KMS-11 (cell line): ENCODE results near the gene LURAP1L.

Experiments used
- H2AFZ ChIP-seq: fragments of 200-600 bp; sonication (generic); 2 replicates; pipeline ENCODE4 v1.6.1; 2016; ENCODE audit warnings: antibody characterized with exemption, mixed run types, low read depth
- H3K27ac ChIP-seq: fragments of 200-600 bp; sonication (generic); 2 replicates; pipeline ENCODE4 v1.6.1; 2016; ENCODE audit warnings: mild to moderate bottlenecking, mixed run types
- H3K27me3 ChIP-seq: fragments of 200-600 bp; sonication (generic); 2 replicates; pipeline ENCODE4 v1.6.1; 2017; ENCODE audit warnings: mild to moderate bottlenecking, low read depth, mixed run types, moderate library complexity; ENCODE audit not compliant: insufficient read depth
- H3K36me3 ChIP-seq: fragments of 200-600 bp; sonication (generic); 2 replicates; pipeline ENCODE4 v1.6.1; 2017; ENCODE audit warnings: mild to moderate bottlenecking, mixed run types; ENCODE audit not compliant: insufficient read depth
- H3K4me1 ChIP-seq: fragments of 200-600 bp; sonication (generic); 2 replicates; pipeline ENCODE4 v1.6.1; 2016; ENCODE audit warnings: mild to moderate bottlenecking, low read depth, mixed run types; ENCODE audit not compliant: poor library complexity, severe bottlenecking
- H3K4me2 ChIP-seq: fragments of 200-600 bp; sonication (generic); 2 replicates; pipeline ENCODE4 v1.7.0; 2016; ENCODE audit warnings: mild to moderate bottlenecking, mixed run types
- H3K4me3 ChIP-seq: fragments of 200-600 bp; sonication (generic); IDR thresholded peaks from 2 replicates; pipeline ENCODE4 v1.6.1; 2017; ENCODE audit warnings: low read depth, low read length, mixed read lengths; ENCODE audit not compliant: insufficient read depth
- H3K79me2 ChIP-seq: fragments of 200-600 bp; sonication (generic); 2 replicates; pipeline ENCODE4 v1.6.1; 2016; ENCODE audit warnings: low read depth, mixed run types; ENCODE audit not compliant: insufficient read depth
- H3K9ac ChIP-seq: fragments of 200-600 bp; sonication (generic); 2 replicates; pipeline ENCODE4 v1.6.1; 2016; ENCODE audit warnings: mild to moderate bottlenecking, mixed run types
- H4K20me1 ChIP-seq: fragments of 200-600 bp; sonication (generic); 2 replicates; pipeline ENCODE4 v1.6.1; 2016; ENCODE audit warnings: mild to moderate bottlenecking, mixed run types; ENCODE audit not compliant: insufficient read depth
- CTCF ChIP-seq: fragments of 200-600 bp; sonication (generic); conservative IDR thresholded peaks from 2 replicates; pipeline ENCODE4 v1.6.1; 2017; ENCODE audit warnings: low read depth, mild to moderate bottlenecking, antibody characterized with exemption, low read length, moderate library complexity, mixed read lengths

LURAP1L gene

GRCh38 chr9:12847561-12847960, 72.7 kb downstream of the LURAP1L start:
- no peak overlapping the region for H3K9ac ChIP-seq
- no peaks in the 10 kb centered on the region for H3K27me3 ChIP-seq

GRCh38 chr9:12849486-12850003, 74.7 kb downstream of the LURAP1L start:
- Histone ChIP-seq H3K4me3 (no peak overlapping the region), H3K4me1 (peaks cover 11% of the 10 kb centered on the region), H3K27ac (no peak overlapping the region), H4K20me1 (no peaks in the 10 kb centered on the region), H3K79me2 (no peaks in the 10 kb centered on the region), H3K27me3 (no peaks in the 10 kb centered on the region), H3K4me2 (no peak overlapping the region), H2AFZ (no peak overlapping the region), H3K36me3 (no peaks in the 10 kb centered on the region), H3K9ac (no peak overlapping the region)
- TF ChIP-seq CTCF, result no peak

More at GRCh38 chr9:12847561-12847960, 72.7 kb downstream of the LURAP1L start:
- TF ChIP-seq CTCF, result no peak
- Histone ChIP-seq H3K27ac (no peak overlapping the region), H3K4me2 (no peak overlapping the region), H4K20me1 (no peaks in the 10 kb centered on the region), H3K4me1 (peaks cover 3% of the 10 kb centered on the region), H3K4me3 (no peak overlapping the region), H3K79me2 (no peaks in the 10 kb centered on the region), H3K36me3 (no peaks in the 10 kb centered on the region), H2AFZ (no peak overlapping the region)

GRCh38 chr9:12851341-12852090, 76.7 kb downstream of the LURAP1L start:
- Histone ChIP-seq H3K79me2 (no peaks in the 10 kb centered on the region), H3K9ac (no peak overlapping the region), H4K20me1 (no peaks in the 10 kb centered on the region), H3K4me1 (peaks cover 14% of the 10 kb centered on the region), H3K4me2 (no peak overlapping the region), H3K36me3 (no peaks in the 10 kb centered on the region), H2AFZ (no peak overlapping the region), H3K27ac (no peak overlapping the region), H3K27me3 (no peaks in the 10 kb centered on the region), H3K4me3 (no peak overlapping the region)
- no peak for TF ChIP-seq CTCF

- peaks cover 14% of the 10 kb centered on the region for H3K4me1 ChIP-seq
- no peaks in the 10 kb centered on the region for H4K20me1 ChIP-seq
- H3K27me3 ChIP-seq, result no peaks in the 10 kb centered on the region
- no peak for TF ChIP-seq CTCF
- no peaks in the 10 kb centered on the region for H3K36me3 ChIP-seq
- no peak overlapping the region for H2AFZ ChIP-seq
- H3K9ac ChIP-seq, result no peak overlapping the region
- peak overlapping the region; percentile 13; the same call in 1 of the 2 replicates for H3K4me2 ChIP-seq
- H3K27ac ChIP-seq, result no peak overlapping the region
- H3K79me2 ChIP-seq, result no peaks in the 10 kb centered on the region
- no peak overlapping the region for H3K4me3 ChIP-seq
These were observed 78.2 kb downstream of the LURAP1L start for GRCh38 chr9:12853051-12853450.
